Left ventricle myocardium inferior (tissue), 1 donor: ENCODE data around the gene CPNE6. TPM values are rescaled to one million over a fixed set of nuclear protein-coding genes. Genes with fewer than 3 reads are reported as not detected.

Experiments used
- DNase-seq: peaks from one replicate; pipeline ENCODE4 v3.0.0-alpha.2; 2020
- H3K27ac ChIP-seq: fragments of 200-600 bp; replicated peaks from 2 replicates; pipeline ENCODE4 v1.8.0; 2021
- H3K27me3 ChIP-seq: fragments of 200-600 bp; 2 replicates; pipeline ENCODE4 v1.8.0; 2021; ENCODE audit warnings: low read depth
- H3K36me3 ChIP-seq: fragments of 200-600 bp; 2 replicates; pipeline ENCODE4 v1.8.0; 2021
- H3K4me1 ChIP-seq: fragments of 200-600 bp; 2 replicates; pipeline ENCODE4 v1.8.0; 2021
- H3K4me3 ChIP-seq: fragments of 200-600 bp; 2 replicates; pipeline ENCODE4 v1.8.0; 2021; ENCODE audit warnings: mild to moderate bottlenecking, moderate library complexity
- H3K9me3 ChIP-seq: fragments of 200-600 bp; replicated peaks from 2 replicates; pipeline ENCODE4 v1.8.0; 2021
- intact Hi-C: fragments of 100-400 bp; cut with micrococcal nuclease; formaldehyde crosslinking; loops from one replicate; pipeline ENCODE4 v1.11.0; 2022
- total RNA-seq: library from RNA; stranded (reverse); fragmentation: NEBNext Ultra II Directional; extraction: Animal tissue kit (Norgen Biotek cat#: 25700); gene quantifications from one replicate; pipeline ENCODE4 v1.2.1, GENCODE V29; 2021
- TF ChIP-seq, protein P1 (sequence below): fragments of 200-600 bp; IDR thresholded peaks from 2 replicates; pipeline ENCODE4 v1.8.0; 2021; ENCODE audit warnings: antibody characterized with exemption, mild to moderate bottlenecking, borderline replicate concordance
- donor health status: DM: no; HTN: yes; CAD: no; lungs with severe emphysema.

Gene CPNE6
- total RNA-seq, 1 donor from 2014 or later, result not detected

- H3K27ac ChIP-seq, result no peak overlapping the region
Observed at GRCh38 chr14:24117179-24117578, 45.8 kb downstream of the CPNE6 start.

GRCh38 chr14:24119691-24120090, 48.3 kb downstream of the CPNE6 start:
- H3K27ac ChIP-seq, result no peak overlapping the region
- peaks cover 32% of the 10 kb centered on the region for H3K4me1 ChIP-seq
- H3K27me3 ChIP-seq, result no peaks in the 10 kb centered on the region
- peaks cover 83% of the 10 kb centered on the region for H3K36me3 ChIP-seq
- intact Hi-C loops, result no loop called here
- TF ChIP-seq, protein P1, sequence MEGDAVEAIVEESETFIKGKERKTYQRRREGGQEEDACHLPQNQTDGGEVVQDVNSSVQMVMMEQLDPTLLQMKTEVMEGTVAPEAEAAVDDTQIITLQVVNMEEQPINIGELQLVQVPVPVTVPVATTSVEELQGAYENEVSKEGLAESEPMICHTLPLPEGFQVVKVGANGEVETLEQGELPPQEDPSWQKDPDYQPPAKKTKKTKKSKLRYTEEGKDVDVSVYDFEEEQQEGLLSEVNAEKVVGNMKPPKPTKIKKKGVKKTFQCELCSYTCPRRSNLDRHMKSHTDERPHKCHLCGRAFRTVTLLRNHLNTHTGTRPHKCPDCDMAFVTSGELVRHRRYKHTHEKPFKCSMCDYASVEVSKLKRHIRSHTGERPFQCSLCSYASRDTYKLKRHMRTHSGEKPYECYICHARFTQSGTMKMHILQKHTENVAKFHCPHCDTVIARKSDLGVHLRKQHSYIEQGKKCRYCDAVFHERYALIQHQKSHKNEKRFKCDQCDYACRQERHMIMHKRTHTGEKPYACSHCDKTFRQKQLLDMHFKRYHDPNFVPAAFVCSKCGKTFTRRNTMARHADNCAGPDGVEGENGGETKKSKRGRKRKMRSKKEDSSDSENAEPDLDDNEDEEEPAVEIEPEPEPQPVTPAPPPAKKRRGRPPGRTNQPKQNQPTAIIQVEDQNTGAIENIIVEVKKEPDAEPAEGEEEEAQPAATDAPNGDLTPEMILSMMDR, result no peak
- H3K4me3 ChIP-seq, result no peak overlapping the region
- no peak for DNase-seq
- H3K9me3 ChIP-seq, result no peaks in the 10 kb centered on the region

More at GRCh38 chr14:24117179-24117578, 45.8 kb downstream of the CPNE6 start:
- no peak overlapping the region for H3K4me3 ChIP-seq
- intact Hi-C loops, result no loop called here
- H3K36me3 ChIP-seq, result peaks cover 60% of the 10 kb centered on the region
- H3K4me1 ChIP-seq, result peaks cover 35% of the 10 kb centered on the region
- TF ChIP-seq, protein P1, result no peak
- H3K9me3 ChIP-seq, result no peaks in the 10 kb centered on the region
- H3K27me3 ChIP-seq, result no peaks in the 10 kb centered on the region
- DNase-seq, result no peak

- Histone ChIP-seq H3K36me3 (peaks cover 82% of the 10 kb centered on the region), H3K4me3 (no peak overlapping the region), H3K9me3 (no peaks in the 10 kb centered on the region), H3K4me1 (peaks cover 21% of the 10 kb centered on the region), H3K27me3 (no peaks in the 10 kb centered on the region), H3K27ac (no peak overlapping the region)
- intact Hi-C loops, result no loop called here
- DNase-seq, result no peak
- TF ChIP-seq, protein P1, result no peak
Observed at GRCh38 chr14:24121210-24121609, 49.8 kb downstream of the CPNE6 start.

- H3K4me1 ChIP-seq, result peaks cover 9% of the 10 kb centered on the region
- no peak for DNase-seq
- intact Hi-C loops, result no loop called here
- no peaks in the 10 kb centered on the region for H3K27me3 ChIP-seq
- TF ChIP-seq, protein P1, result no peak
- no peak overlapping the region for H3K4me3 ChIP-seq
- no peaks in the 10 kb centered on the region for H3K9me3 ChIP-seq
- H3K36me3 ChIP-seq, result peaks cover 70% of the 10 kb centered on the region
- H3K27ac ChIP-seq, result no peak overlapping the region
Observed at GRCh38 chr14:24122416-24122815, 51.1 kb downstream of the CPNE6 start.

DNA sequence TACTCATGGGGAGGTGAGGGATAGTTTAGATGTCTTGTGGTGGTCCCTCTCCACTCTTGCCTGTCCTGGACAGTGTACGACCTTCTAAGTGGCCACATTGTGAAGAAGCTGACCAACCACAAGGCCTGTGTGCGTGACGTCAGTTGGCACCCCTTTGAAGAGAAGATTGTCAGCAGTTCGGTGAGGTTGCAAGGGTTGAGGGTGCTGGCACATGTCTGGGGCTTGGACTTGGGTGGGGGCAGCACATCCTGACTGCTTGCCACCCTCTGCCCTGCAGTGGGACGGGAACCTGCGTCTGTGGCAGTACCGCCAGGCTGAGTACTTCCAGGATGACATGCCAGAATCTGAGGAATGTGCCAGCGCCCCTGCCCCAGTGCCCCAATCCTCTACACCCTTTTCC, 51.5 kb downstream of the CPNE6 start:
- intact Hi-C loops, result no loop called here

More for the DNA sequence above, 51.5 kb downstream of the CPNE6 start:
- Histone ChIP-seq H3K36me3 (peaks cover 66% of the 10 kb centered on the region), H3K9me3 (no peaks in the 10 kb centered on the region), H3K27me3 (no peaks in the 10 kb centered on the region), H3K4me1 (peaks cover 8% of the 10 kb centered on the region), H3K4me3 (no peak overlapping the region), H3K27ac (no peak overlapping the region)
- TF ChIP-seq, protein P1, result no peak
- DNase-seq, result no peak
